NCI-H1417 (cell line): ENCODE data around the gene FARS2.
A peak's percentile ranks its signal among the peaks of the same experiment; 100 is the strongest.

Source experiments
- DNase-seq, 3 experiments: peaks; one replicate each; lab custom pipeline; 2025; lab: John Stamatoyannopoulos, UW

The FARS2 gene

DNA sequence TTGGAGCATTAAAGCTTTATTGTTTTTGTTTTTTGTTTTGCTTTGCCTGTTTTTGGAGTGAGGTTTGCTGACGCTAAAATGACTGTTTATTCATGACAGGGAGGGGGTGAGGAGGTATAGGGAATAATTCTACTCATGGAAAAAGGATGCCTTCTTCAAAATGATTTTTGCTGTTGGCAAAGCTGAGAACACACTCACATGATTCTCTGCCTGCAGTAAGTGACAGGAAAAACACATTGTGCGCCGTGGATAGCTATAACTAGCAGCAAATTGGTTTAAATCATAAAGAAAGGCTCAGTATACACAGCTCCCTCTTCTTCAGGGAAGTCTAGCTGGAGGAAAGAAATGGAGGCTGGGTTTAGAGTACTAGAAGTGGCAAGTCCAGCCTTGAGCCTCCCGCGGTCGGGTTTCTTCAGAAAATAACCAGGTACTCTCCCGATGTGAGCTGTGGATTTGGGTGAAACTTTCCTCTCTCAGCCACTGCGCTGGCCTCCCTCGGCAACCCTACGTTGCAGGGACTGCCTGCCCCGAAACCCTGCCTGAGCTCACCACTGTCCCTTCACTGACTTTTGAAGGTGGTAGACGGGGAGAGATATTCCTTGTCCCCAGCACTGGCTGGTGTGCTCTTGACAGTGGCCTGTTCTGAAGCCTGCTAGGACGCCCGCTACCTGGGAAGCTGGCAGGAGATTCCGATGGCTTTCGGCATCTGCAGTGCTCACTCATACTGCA lies 467.2 kb downstream of the FARS2 start:
- DNase-seq: no peak

GRCh38 chr6:5729080-5729434 lies 467.7 kb downstream of the FARS2 start:
- peak; percentile 45 to 86 (median 83) for DNase-seq

GRCh38 chr6:5729813-5730517 lies 468.7 kb downstream of the FARS2 start:
- peak in 2 of 3 experiments; percentile 16 to 50 for DNase-seq

- DNase-seq: no peak
Measured at GRCh38 chr6:5730585-5731263, 469.4 kb downstream of the FARS2 start.

DNA sequence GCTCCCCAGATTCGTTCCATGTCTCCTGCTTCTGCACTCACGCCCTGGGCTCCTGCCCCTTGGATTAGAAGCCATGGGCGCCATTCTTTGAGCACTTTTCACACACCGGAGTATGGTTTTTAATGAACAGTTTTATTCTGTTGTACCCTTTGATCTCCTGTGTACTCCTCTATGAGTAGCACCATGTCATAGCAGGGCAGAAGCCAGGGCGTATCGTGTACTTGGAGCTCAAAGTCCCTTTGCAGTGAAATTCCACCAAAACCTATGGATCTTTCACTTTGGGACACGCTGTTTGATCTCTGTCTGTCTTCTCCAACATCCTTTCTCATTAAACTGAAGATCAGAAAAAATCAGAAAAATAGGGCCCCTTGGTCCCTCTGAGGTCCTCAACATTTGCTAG lies 470.1 kb downstream of the FARS2 start:
- DNase-seq: no peak

DNA sequence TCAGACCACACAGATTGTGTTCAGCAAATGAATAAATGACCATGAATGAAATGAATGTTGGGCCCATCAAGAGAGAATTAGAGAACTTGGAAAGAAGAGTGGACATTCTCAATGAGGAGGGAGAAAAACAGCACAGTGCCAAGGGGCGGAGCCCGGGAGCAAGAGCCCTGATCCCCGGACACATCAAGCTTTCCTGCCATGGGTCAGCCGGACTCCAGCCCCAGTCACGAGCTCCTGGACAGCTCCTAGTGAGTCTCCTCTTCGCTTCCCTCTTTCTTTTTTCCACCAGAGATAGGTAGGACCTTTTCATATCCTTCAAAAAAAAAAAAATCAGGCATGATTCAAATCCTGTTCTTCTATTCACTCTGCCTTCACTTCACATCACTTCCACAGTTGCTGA lies 471.2 kb downstream of the FARS2 start:
- no peak for DNase-seq

DNA sequence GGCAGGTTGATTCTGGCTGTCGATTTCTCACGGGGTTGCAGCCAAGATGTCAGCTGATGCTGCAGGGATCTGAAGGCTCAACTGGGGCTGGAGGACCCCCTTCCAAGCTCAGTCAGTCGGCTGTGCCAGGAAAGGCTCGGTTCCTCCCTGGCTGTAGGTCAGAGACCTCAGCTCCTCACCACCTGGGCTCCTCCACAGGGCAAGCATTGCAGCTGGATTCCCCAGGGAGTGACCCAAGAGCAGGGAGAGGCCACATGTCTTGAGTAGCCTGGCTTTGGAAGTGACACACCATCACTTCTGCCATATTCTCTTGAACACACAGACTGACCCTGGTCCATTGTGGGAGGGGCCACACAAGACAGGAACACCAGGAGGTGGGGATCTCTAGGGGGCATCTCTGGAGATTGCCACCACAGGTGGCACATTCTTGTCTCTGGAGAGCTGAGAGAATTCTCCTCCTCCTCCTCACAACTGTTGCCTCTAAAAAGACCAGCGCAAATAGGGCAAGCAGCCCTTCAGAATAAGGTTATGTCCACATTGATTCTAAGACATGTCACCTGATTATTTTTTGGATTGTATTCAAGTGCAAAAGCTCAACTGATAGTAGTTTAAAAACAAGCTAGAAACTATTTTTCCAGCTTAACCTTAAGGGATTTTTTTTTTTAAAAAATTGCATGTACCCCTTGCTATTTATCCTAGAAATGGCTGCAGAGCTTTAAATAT lies 474.9 kb downstream of the FARS2 start:
- no peak for DNase-seq

DNA sequence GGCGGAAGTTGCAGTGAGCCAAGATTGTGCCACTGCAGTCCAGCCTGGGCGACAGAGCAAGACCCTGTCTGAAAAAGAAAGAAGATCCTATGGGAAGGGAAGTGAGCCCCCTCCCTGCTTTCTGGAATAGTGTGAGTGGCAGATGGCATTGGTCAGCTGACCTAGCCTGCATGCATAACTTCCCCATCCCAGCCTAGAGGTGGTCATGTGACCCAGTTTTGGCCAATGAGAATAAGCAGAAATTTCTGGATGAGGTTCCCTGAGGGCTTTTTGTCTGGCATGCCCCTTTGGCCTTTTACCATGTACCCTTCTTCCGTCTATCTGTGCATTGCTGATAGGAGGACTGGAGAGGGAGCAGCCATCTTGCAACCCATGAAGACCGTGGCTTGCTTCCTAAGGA lies 476.1 kb downstream of the FARS2 start:
- no peak for DNase-seq

GRCh38 chr6:5738211-5738610 lies 476.9 kb downstream of the FARS2 start:
- DNase-seq: no peak

DNA sequence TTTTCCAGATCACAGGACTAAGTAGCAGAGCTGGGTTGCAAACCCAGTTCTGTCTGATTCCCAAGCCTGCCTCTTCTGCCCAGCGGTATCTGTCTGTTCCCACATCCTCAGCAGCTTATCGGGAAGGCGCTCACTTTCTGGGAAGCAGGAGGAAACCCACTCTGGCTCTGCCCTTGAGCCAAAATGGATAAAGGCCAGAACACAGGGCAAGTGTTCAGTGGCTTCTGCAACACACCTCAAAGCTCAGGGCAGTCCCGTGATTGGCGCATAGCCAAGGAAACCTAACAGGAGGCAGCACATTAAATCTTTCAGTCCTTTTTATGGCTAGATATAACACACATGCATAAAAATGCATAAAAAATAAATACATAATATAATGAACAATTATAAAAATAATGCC lies 483.2 kb downstream of the FARS2 start:
- DNase-seq: no peak

GRCh38 chr6:5745081-5745480 lies 483.8 kb downstream of the FARS2 start:
- no peak for DNase-seq

- no peak for DNase-seq
Measured at GRCh38 chr6:5746053-5746758, 484.9 kb downstream of the FARS2 start.

DNA sequence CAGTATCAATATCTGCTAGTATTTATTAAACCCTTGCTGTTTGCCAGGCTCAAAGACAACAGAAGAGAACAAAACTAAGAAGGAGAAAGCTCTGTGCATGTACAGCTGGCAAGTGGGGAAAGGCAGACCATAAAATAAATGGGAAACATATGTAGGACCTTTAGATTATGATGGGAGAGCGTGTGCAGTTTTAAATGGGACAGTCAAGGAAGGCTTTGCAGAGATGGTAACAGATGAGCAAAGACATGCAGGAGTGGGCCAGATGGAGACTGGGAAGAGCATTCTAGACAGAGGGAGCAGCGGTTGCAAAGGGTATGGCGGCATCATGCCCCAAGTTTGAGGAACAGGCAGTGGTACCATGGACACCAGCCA lies 485.4 kb downstream of the FARS2 start:
- no peak for DNase-seq

DNA sequence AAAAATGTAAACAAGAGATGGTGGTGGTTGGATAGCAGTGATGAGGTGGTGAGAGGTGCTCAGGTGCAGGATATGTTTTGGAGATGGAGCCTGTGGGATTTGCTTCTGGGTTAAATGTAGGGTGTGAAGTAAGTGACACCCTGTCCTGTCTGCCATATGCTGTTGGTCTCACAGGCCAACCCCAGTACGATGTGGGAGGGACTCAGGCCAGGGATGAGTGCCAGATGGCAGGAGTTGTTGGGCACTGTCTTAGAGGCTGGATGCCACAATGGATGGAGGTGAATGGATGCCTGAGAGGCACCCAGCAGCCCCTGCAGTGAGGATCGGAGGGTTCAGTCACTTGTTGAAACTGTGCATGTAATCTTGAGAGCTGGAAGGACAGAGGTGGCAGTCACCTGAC lies 486.1 kb downstream of the FARS2 start:
- DNase-seq: no peak

- no peak for DNase-seq
Measured at GRCh38 chr6:5749016-5749650, 487.8 kb downstream of the FARS2 start.

DNA sequence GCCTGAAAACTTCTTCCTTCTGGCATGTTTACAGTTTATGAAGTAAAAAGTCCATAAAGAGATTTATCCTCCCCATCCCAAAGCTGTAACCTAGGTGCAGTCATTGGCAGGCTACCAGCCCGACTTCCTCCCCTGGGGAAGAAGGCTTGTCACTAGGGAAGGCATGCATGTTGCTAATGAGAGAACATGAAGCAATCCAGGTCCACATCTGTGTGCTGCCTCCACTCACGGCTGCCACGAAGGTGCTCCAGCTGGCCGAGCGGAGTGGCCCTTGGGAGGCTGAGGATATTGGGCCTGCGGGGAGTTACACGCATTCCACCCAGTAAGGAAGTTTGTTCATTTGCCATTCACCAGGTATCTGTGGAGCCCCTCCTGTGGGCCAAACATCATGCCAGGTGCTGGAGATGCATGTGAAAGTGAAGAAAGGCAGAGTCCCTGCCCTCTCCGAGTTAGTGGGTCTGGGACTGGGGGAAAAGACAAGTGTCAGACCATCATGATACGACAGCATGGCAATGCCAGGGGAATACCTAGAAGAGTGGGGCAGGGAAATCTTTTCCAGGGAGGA lies 488.4 kb downstream of the FARS2 start:
- no peak for DNase-seq

GRCh38 chr6:5751525-5752390 lies 490.4 kb downstream of the FARS2 start:
- no peak for DNase-seq

DNA sequence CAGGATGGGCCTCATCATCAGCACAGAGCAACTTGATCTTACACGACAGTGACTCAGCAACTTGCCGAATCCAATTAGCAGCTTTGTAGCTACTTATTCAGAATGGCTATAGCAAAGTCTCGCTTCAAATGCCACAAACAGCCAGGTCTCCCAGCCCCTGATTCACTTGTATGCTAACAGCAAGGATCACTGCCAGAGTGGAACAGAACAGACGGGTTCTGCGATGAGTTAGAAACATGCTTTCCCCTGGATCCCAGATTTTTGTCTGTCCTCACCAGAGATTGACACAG lies 491.0 kb downstream of the FARS2 start:
- peak in 1 of 3 experiments; percentile 9 for DNase-seq

- DNase-seq: no peak
Measured at GRCh38 chr6:5753209-5753608, 491.9 kb downstream of the FARS2 start.

DNA sequence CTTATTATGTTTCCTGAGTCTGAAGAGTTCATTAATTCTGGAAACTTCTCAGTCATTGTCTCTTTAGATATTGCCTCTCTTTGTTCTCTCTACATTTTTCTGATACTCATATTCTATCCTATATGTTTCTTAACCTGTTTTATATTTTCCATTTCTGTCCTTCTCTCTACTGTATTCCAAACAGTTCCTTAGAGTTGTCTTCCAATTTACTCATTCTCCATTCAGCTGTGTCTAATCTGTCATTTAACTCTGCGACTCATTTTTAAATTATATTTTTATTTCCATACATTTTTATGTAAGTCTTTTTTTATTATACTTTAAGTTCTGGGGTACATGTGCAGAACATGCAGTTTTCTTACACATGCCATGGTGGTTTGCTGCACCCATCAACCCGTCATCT lies 493.6 kb downstream of the FARS2 start:
- no peak for DNase-seq
